Right ventricle myocardium superior (tissue), 1 donor: ENCODE data around the gene PLA2G2C. TPM values are rescaled to one million over a fixed set of nuclear protein-coding genes. Genes with fewer than 3 reads are reported as not detected.
A peak's percentile ranks its signal among the peaks of the same experiment; 100 is the strongest.
"Not testable (repeated sequence)": the region's sequence is repeated elsewhere in the genome, so short reads cannot be mapped to it uniquely, and the experiment has no call there.

Source experiments
- ATAC-seq: fragments of 200-7000 bp; cut with Tn5 transposase; one replicate; pipeline ENCODE4 v1.9.1; 2020; ENCODE audit warnings: mild to moderate bottlenecking; ENCODE audit not compliant: poor library complexity
- DNase-seq: peaks from one replicate; pipeline ENCODE4 v3.0.0-alpha.2; 2020
- intact Hi-C: fragments of 100-400 bp; cut with DNase I; formaldehyde crosslinking; loops from one replicate; pipeline ENCODE4 v1.11.2; 2022
- total RNA-seq: library from RNA; stranded (reverse); fragmentation: NEBNext Ultra II Directional; extraction: Animal tissue kit (Norgen Biotek cat#: 25700); gene quantifications from one replicate; pipeline ENCODE4 v1.2.1, GENCODE V29; 2021
- donor health status: DM: no; HTN: yes; CAD: no; lungs with severe emphysema.

PLA2G2C gene
- total RNA-seq, 1 donor from 2014 or later: not detected

- DNase-seq (no peak), ATAC-seq (no peak)
- intact Hi-C loops: loop anchor here (2.0 kb wide), 1 partner anchor 31 kb away; no protein-coding TSS in a partner anchor
These were observed 42.4 kb downstream of the PLA2G2C start for GRCh38 chr1:20143734-20144565.

GRCh38 chr1:20143318-20143717, 43.0 kb downstream of the PLA2G2C start:
- intact Hi-C loops: loop anchor here (2.0 kb wide), 1 partner anchor 31 kb away; no protein-coding TSS in a partner anchor
- no peak for ATAC-seq

GRCh38 chr1:20142001-20142710, 44.2 kb downstream of the PLA2G2C start:
- DNase-seq (no peak), ATAC-seq (no peak)
- intact Hi-C loops: loop anchor here (2.0 kb wide), 1 partner anchor 29 kb away; no protein-coding TSS in a partner anchor

More at GRCh38 chr1:20143318-20143717, 43.0 kb downstream of the PLA2G2C start:
- DNase-seq: no peak

- DNase-seq (no peak), ATAC-seq (no peak)
- intact Hi-C loops: no loop called here
These were observed 44.9 kb downstream of the PLA2G2C start for GRCh38 chr1:20141466-20141865.

GRCh38 chr1:20141001-20141400, 45.3 kb downstream of the PLA2G2C start:
- no peak for ATAC-seq
- DNase-seq: no peak
- intact Hi-C loops: no loop called here

GRCh38 chr1:20139776-20140612, 46.3 kb downstream of the PLA2G2C start:
- DNase-seq (no peak), ATAC-seq (no peak)
- intact Hi-C loops: no loop called here

- intact Hi-C loops: no loop called here
- ATAC-seq (no peak), DNase-seq (no peak)
These were observed 47.3 kb downstream of the PLA2G2C start, which contains the start of gene PLA2G2F for GRCh38 chr1:20138961-20139550. Gene PLA2G2F, plus strand, starts transcription at chr1:20139323. Its CDS starts 105 bp downstream, at chr1:20139428.

GRCh38 chr1:20138346-20138745, 48.0 kb downstream of the PLA2G2C start:
- ATAC-seq: no peak
- DNase-seq: no peak
- intact Hi-C loops: no loop called here

- ATAC-seq (no peak), DNase-seq (no peak)
- intact Hi-C loops: no loop called here
These were observed 48.7 kb downstream of the PLA2G2C start for GRCh38 chr1:20137604-20138003.

GRCh38 chr1:20137055-20137454, 49.3 kb downstream of the PLA2G2C start:
- ATAC-seq: no peak
- DNase-seq: no peak
- intact Hi-C loops: no loop called here

GRCh38 chr1:20136249-20136648, 50.1 kb downstream of the PLA2G2C start:
- no peak for ATAC-seq
- intact Hi-C loops: no loop called here
- no peak for DNase-seq

- DNase-seq: no peak
- no peak for ATAC-seq
- intact Hi-C loops: no loop called here
These were observed 51.3 kb downstream of the PLA2G2C start for GRCh38 chr1:20134995-20135394.

- DNase-seq: not testable (repeated sequence)
These were observed 55.8 kb downstream of the PLA2G2C start for GRCh38 chr1:20130518-20130917.

GRCh38 chr1:20126806-20127440, 59.4 kb downstream of the PLA2G2C start:
- DNase-seq (no peak), ATAC-seq (no peak)
- intact Hi-C loops: no loop called here

More at GRCh38 chr1:20130518-20130917, 55.8 kb downstream of the PLA2G2C start:
- ATAC-seq, intact Hi-C loops: not testable (repeated sequence)

- intact Hi-C loops: no loop called here
- ATAC-seq (no peak), DNase-seq (no peak)
These were observed 60.1 kb downstream of the PLA2G2C start for GRCh38 chr1:20126041-20126805.

- ATAC-seq (peak; percentile 15), DNase-seq (no peak)
- intact Hi-C loops: no loop called here
These were observed 61.2 kb downstream of the PLA2G2C start for GRCh38 chr1:20125100-20125499.

- intact Hi-C loops: no loop called here
- DNase-seq (no peak), ATAC-seq (peak; percentile 82)
These were observed 61.8 kb downstream of the PLA2G2C start for GRCh38 chr1:20124456-20125057.
